ENCODE results near the gene ERLEC1. TPM values are rescaled to one million over a fixed set of nuclear protein-coding genes. Genes with fewer than 3 reads are reported as not detected.
"Not testable (repeated sequence)": the region's sequence is repeated elsewhere in the genome, so short reads cannot be mapped to it uniquely, and the experiment has no call there.

The ERLEC1 gene
- total and polyA plus RNA-seq, 3 experiments from 2014 or later: 25.4 to 43.9 (median 26.4) TPM

- Histone ChIP-seq H3K27me3 (ENCODE audit: insufficient read depth, low read length, poor library complexity, severe bottlenecking) (no peaks in the 10 kb centered on the region), H3K36me3 (ENCODE audit: insufficient read depth, low read length) (peaks cover 9% of the 10 kb centered on the region), H3K4me3 (ENCODE audit: low read length) (no peak overlapping the region), H3K27ac (ENCODE audit: low read depth, low read length) (no peak overlapping the region), H3K9me3 (ENCODE audit: low read length) (no peaks in the 10 kb centered on the region), H3K4me1 (ENCODE audit: insufficient read depth, low read length) (no peaks in the 10 kb centered on the region)
- H3K27ac Mint-ChIP-seq: peak overlapping the region in 1 of 8 donors; percentile 22
- no peaks in the 10 kb centered on the region for H3K27me3 Mint-ChIP-seq
- peaks cover 0 to 4% (median 0%) of the 10 kb centered on the region in 3 donors for H3K4me1 Mint-ChIP-seq
- H3K36me3 Mint-ChIP-seq: peaks cover 17 to 53% (median 21%) of the 10 kb centered on the region in 3 donors
- H3K4me3 Mint-ChIP-seq: no peak overlapping the region
- H3K9me3 Mint-ChIP-seq: no peaks in the 10 kb centered on the region
- POLR2A ChIA-PET: no interaction called here
- no peak for DNase-seq
- CTCF ChIA-PET: no interaction called here
Measured at GRCh38 chr2:53818854-53819435, 32.1 kb downstream of the ERLEC1 start.

- Mint-ChIP-seq H3K4me1 (peaks cover 0 to 4% (median 0%) of the 10 kb centered on the region in 3 donors), H3K9me3 (no peaks in the 10 kb centered on the region), H3K27me3 (no peaks in the 10 kb centered on the region), H3K27ac (no peak overlapping the region), H3K4me3 (no peak overlapping the region), H3K36me3 (peaks cover 17 to 49% (median 21%) of the 10 kb centered on the region in 3 donors)
- ChIA-PET POLR2A (no interaction called here), CTCF (no interaction called here)
- no peak overlapping the region for H3K4me3 ChIP-seq (ENCODE audit: low read length)
- H3K27ac ChIP-seq (ENCODE audit: low read depth, low read length): no peak overlapping the region
- no peaks in the 10 kb centered on the region for H3K4me1 ChIP-seq (ENCODE audit: insufficient read depth, low read length)
- H3K36me3 ChIP-seq (ENCODE audit: insufficient read depth, low read length): peaks cover 8% of the 10 kb centered on the region
- H3K9me3 ChIP-seq (ENCODE audit: low read length): no peaks in the 10 kb centered on the region
- no peak for DNase-seq
- H3K27me3 ChIP-seq (ENCODE audit: insufficient read depth, low read length, poor library complexity, severe bottlenecking): no peaks in the 10 kb centered on the region
Measured at GRCh38 chr2:53819634-53820033, 32.8 kb downstream of the ERLEC1 start.

- H3K27ac Mint-ChIP-seq: peak overlapping the region in 2 of 8 donors; percentile 42 to 43
- no peaks in the 10 kb centered on the region for H3K27me3 ChIP-seq (ENCODE audit: insufficient read depth, low read length, poor library complexity, severe bottlenecking)
- no peak overlapping the region for H3K27ac ChIP-seq (ENCODE audit: low read depth, low read length)
- no peaks in the 10 kb centered on the region for H3K27me3 Mint-ChIP-seq
- ChIA-PET POLR2A (no interaction called here), CTCF (no interaction called here)
- peaks cover 8% of the 10 kb centered on the region for H3K36me3 ChIP-seq (ENCODE audit: insufficient read depth, low read length)
- H3K4me1 Mint-ChIP-seq: peaks cover 0 to 4% (median 0%) of the 10 kb centered on the region in 3 donors
- peaks cover 17 to 48% (median 21%) of the 10 kb centered on the region in 3 donors for H3K36me3 Mint-ChIP-seq
- H3K9me3 Mint-ChIP-seq: no peaks in the 10 kb centered on the region
- no peaks in the 10 kb centered on the region for H3K4me1 ChIP-seq (ENCODE audit: insufficient read depth, low read length)
- no peak for DNase-seq
- H3K4me3 Mint-ChIP-seq: no peak overlapping the region
- no peaks in the 10 kb centered on the region for H3K9me3 ChIP-seq (ENCODE audit: low read length)
- H3K4me3 ChIP-seq (ENCODE audit: low read length): no peak overlapping the region
Measured at GRCh38 chr2:53820048-53820447, 33.2 kb downstream of the ERLEC1 start.

GRCh38 chr2:53820711-53821110, 33.9 kb downstream of the ERLEC1 start:
- no peak overlapping the region for H3K27ac ChIP-seq (ENCODE audit: low read depth, low read length)
- DNase-seq: no peak
- peaks cover 12 to 42% (median 16%) of the 10 kb centered on the region in 3 donors for H3K36me3 Mint-ChIP-seq
- POLR2A ChIA-PET: interaction anchor here (0.5 kb wide), 1 partner anchor 1436 kb away, joined by 3 read pairs; no protein-coding TSS in a partner anchor
- peaks cover 5% of the 10 kb centered on the region for H3K36me3 ChIP-seq (ENCODE audit: insufficient read depth, low read length)
- no peaks in the 10 kb centered on the region for H3K4me1 ChIP-seq (ENCODE audit: insufficient read depth, low read length)
- no peaks in the 10 kb centered on the region for H3K9me3 Mint-ChIP-seq
- H3K4me3 ChIP-seq (ENCODE audit: low read length): no peak overlapping the region
- H3K4me1 Mint-ChIP-seq: peaks cover 0 to 4% (median 0%) of the 10 kb centered on the region in 3 donors
- no peak overlapping the region for H3K4me3 Mint-ChIP-seq
- H3K27ac Mint-ChIP-seq: peak overlapping the region in 1 of 8 donors; percentile 36
- no peaks in the 10 kb centered on the region for H3K27me3 Mint-ChIP-seq
- CTCF ChIA-PET: no interaction called here
- H3K27me3 ChIP-seq (ENCODE audit: insufficient read depth, low read length, poor library complexity, severe bottlenecking): no peaks in the 10 kb centered on the region
- H3K9me3 ChIP-seq (ENCODE audit: low read length): no peaks in the 10 kb centered on the region

- H3K27me3 ChIP-seq (ENCODE audit: insufficient read depth, low read length, poor library complexity, severe bottlenecking): no peaks in the 10 kb centered on the region
- H3K4me3 ChIP-seq (ENCODE audit: low read length): no peak overlapping the region
- ChIA-PET CTCF (no interaction called here), POLR2A (no interaction called here)
- no peak overlapping the region for H3K27ac ChIP-seq (ENCODE audit: low read depth, low read length)
- H3K4me3 Mint-ChIP-seq: no peak overlapping the region
- peaks cover 0 to 4% (median 0%) of the 10 kb centered on the region in 3 donors for H3K4me1 Mint-ChIP-seq
- no peaks in the 10 kb centered on the region for H3K4me1 ChIP-seq (ENCODE audit: insufficient read depth, low read length)
- no peak for DNase-seq
- peak overlapping the region in 1 of 8 donors; percentile 57 for H3K27ac Mint-ChIP-seq
- no peaks in the 10 kb centered on the region for H3K9me3 Mint-ChIP-seq
- peaks cover 7 to 32% (median 11%) of the 10 kb centered on the region in 3 donors for H3K36me3 Mint-ChIP-seq
- no peaks in the 10 kb centered on the region for H3K27me3 Mint-ChIP-seq
- H3K36me3 ChIP-seq (ENCODE audit: insufficient read depth, low read length): peaks cover 3% of the 10 kb centered on the region
- H3K9me3 ChIP-seq (ENCODE audit: low read length): no peaks in the 10 kb centered on the region
Measured at GRCh38 chr2:53821810-53822209, 35.0 kb downstream of the ERLEC1 start.

- H3K27ac Mint-ChIP-seq, POLR2A ChIA-PET: not testable (repeated sequence)
Measured at GRCh38 chr2:53823639-53824038, 36.8 kb downstream of the ERLEC1 start.

GRCh38 chr2:53826030-53826410, 39.2 kb downstream of the ERLEC1 start:
- DNase-seq: no peak
- Mint-ChIP-seq H3K27ac (peak overlapping the region in 1 of 8 donors; percentile 32), H3K9me3 (peaks cover 0 to 4% (median 2%) of the 10 kb centered on the region in 5 donors), H3K36me3 (peaks cover 3 to 15% (median 7%) of the 10 kb centered on the region in 3 donors), H3K27me3 (no peaks in the 10 kb centered on the region), H3K4me1 (no peaks in the 10 kb centered on the region), H3K4me3 (no peak overlapping the region)
- POLR2A ChIA-PET: no interaction called here
- H3K4me1 ChIP-seq (ENCODE audit: insufficient read depth, low read length): no peaks in the 10 kb centered on the region
- no peaks in the 10 kb centered on the region for H3K36me3 ChIP-seq (ENCODE audit: insufficient read depth, low read length)
- no peak overlapping the region for H3K27ac ChIP-seq (ENCODE audit: low read depth, low read length)
- no peak overlapping the region for H3K4me3 ChIP-seq (ENCODE audit: low read length)
- no peaks in the 10 kb centered on the region for H3K9me3 ChIP-seq (ENCODE audit: low read length)
- CTCF ChIA-PET: no interaction called here
- H3K27me3 ChIP-seq (ENCODE audit: insufficient read depth, low read length, poor library complexity, severe bottlenecking): no peaks in the 10 kb centered on the region

More at GRCh38 chr2:53823639-53824038, 36.8 kb downstream of the ERLEC1 start:
- H3K9me3 ChIP-seq (ENCODE audit: low read length); H3K36me3 ChIP-seq (ENCODE audit: insufficient read depth, low read length); DNase-seq; H3K4me3 ChIP-seq (ENCODE audit: low read length); H3K4me1 ChIP-seq (ENCODE audit: insufficient read depth, low read length); CTCF ChIA-PET; H3K9me3 Mint-ChIP-seq; H3K4me1 Mint-ChIP-seq; H3K27ac ChIP-seq (ENCODE audit: low read depth, low read length); H3K27me3 ChIP-seq (ENCODE audit: insufficient read depth, low read length, poor library complexity, severe bottlenecking); H3K4me3 Mint-ChIP-seq; H3K27me3 Mint-ChIP-seq: not testable (repeated sequence)
- H3K36me3 Mint-ChIP-seq: peaks cover 3 to 17% (median 7%) of the 10 kb centered on the region in 3 donors

GRCh38 chr2:53826587-53827397, 39.9 kb downstream of the ERLEC1 start:
- POLR2A ChIA-PET: no interaction called here
- DNase-seq: no peak
- Mint-ChIP-seq H3K27me3 (no peaks in the 10 kb centered on the region), H3K4me1 (no peaks in the 10 kb centered on the region), H3K27ac (peak overlapping the region in 2 of 8 donors; percentile 17 to 32), H3K4me3 (no peak overlapping the region), H3K9me3 (peaks cover 0 to 4% (median 2%) of the 10 kb centered on the region in 5 donors), H3K36me3 (peaks cover 6 to 20% (median 11%) of the 10 kb centered on the region in 3 donors)
- Histone ChIP-seq H3K9me3 (ENCODE audit: low read length) (no peaks in the 10 kb centered on the region), H3K36me3 (ENCODE audit: insufficient read depth, low read length) (no peaks in the 10 kb centered on the region), H3K27me3 (ENCODE audit: insufficient read depth, low read length, poor library complexity, severe bottlenecking) (no peaks in the 10 kb centered on the region), H3K27ac (ENCODE audit: low read depth, low read length) (no peak overlapping the region), H3K4me3 (ENCODE audit: low read length) (no peak overlapping the region), H3K4me1 (ENCODE audit: insufficient read depth, low read length) (no peaks in the 10 kb centered on the region)
- CTCF ChIA-PET: no interaction called here
